ENCODE results near the gene COBL. TPM values are rescaled to one million over a fixed set of nuclear protein-coding genes. Genes with fewer than 3 reads are reported as not detected.

COBL gene
- total RNA-seq, 2 experiments from 2014 or later = not detected

GRCh38 chr7:51229620-51230323, 86.8 kb downstream of the COBL start:
- Mint-ChIP-seq H3K9me3 (ENCODE audit: insufficient read depth) (no peaks in the 10 kb centered on the region), H3K27ac (no peak overlapping the region), H3K36me3 (ENCODE audit: low read depth) (no peaks in the 10 kb centered on the region), H3K4me3 (no peak overlapping the region), H3K27me3 (ENCODE audit: low read depth) (no peaks in the 10 kb centered on the region), H3K4me1 (ENCODE audit: low read depth) (no peaks in the 10 kb centered on the region)
- ChIA-PET POLR2A (no interaction called here), CTCF (no interaction called here)
- DNase-seq (no peak), ATAC-seq (no peak)

DNA sequence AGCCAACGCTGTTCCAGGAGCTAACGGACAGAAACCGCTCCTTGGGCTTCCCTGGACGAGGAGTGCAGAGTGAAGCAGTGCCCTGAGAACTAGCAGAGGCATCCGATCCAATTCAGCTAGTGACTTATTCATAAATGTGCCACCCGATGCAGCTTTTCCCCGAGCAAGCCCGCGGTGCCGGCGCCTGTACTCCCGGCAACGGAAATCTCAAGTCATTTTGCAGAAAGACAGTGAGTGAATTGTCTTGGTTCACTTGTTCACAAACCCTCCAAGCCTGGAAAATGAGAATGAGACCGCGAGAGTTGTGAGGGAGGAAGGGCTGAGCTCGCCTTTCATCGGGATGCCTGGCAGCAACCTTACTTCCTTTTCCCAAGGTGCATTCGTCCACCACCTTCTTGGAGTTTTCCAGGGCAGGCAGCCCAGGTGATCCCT, 87.5 kb downstream of the COBL start:
- ChIA-PET POLR2A (no interaction called here), CTCF (no interaction called here)
- no peak overlapping the region for H3K27ac Mint-ChIP-seq
- no peak for DNase-seq
- H3K9me3 Mint-ChIP-seq (ENCODE audit: insufficient read depth) = no peaks in the 10 kb centered on the region
- H3K4me1 Mint-ChIP-seq (ENCODE audit: low read depth) = no peaks in the 10 kb centered on the region
- H3K27me3 Mint-ChIP-seq (ENCODE audit: low read depth) = no peaks in the 10 kb centered on the region
- H3K4me3 Mint-ChIP-seq = no peak overlapping the region
- no peaks in the 10 kb centered on the region for H3K36me3 Mint-ChIP-seq (ENCODE audit: low read depth)
- ATAC-seq = no peak

DNA sequence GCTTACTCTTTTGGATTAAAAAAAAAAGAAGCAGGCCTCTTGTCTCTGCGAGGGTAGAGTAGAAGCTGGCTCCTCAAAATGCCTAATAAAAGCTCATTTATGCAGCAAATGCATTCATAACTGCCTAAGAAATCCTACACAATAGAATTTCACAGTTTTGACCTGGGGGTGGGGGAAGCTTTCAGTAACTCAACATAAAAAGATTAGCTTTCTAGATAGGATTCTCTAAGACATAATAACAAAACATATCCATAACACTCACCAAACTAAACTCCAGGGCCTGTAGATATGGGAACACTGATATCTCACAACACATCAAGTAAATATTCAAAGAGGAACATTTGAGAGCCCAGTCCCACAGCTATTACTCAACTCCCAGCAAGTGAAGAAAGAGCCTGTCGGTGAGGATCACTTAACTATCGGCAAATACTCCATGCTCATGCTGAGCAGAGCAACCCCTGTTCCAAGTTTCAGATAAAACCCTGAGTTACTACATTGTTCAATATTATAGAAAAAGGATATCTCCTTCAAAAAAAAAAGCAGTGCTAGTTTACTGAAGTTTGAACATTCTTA, 88.1 kb downstream of the COBL start:
- Mint-ChIP-seq H3K36me3 (ENCODE audit: low read depth) (no peaks in the 10 kb centered on the region), H3K27me3 (ENCODE audit: low read depth) (no peaks in the 10 kb centered on the region), H3K4me3 (no peak overlapping the region), H3K9me3 (ENCODE audit: insufficient read depth) (no peaks in the 10 kb centered on the region), H3K4me1 (ENCODE audit: low read depth) (no peaks in the 10 kb centered on the region), H3K27ac (no peak overlapping the region)
- POLR2A ChIA-PET = no interaction called here
- CTCF ChIA-PET = interaction anchor here (0.7 to 1.0 kb wide), 2 partner anchors 8 to 68 kb away, joined by 3 read pairs; no protein-coding TSS in a partner anchor
- DNase-seq (no peak), ATAC-seq (no peak)

DNA sequence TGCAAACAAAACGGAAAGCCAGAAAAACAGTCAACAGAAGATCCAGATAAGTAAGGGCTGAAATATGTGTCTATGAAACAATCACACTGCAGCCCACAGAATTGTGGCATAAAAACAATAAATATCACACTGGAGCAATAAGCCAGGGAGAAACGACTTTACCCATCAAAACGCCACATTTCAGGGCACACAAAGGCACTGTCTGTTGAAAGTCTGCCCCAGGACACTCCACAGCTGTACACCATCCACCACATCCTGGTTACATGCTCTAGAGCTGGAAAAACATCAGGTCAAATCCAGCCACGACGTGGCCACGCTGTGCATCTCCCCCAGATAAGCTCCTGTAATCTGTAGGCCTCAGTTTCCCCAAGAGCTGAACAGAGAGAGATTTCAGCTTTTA, 88.7 kb downstream of the COBL start:
- Mint-ChIP-seq H3K4me1 (ENCODE audit: low read depth) (no peaks in the 10 kb centered on the region), H3K27ac (no peak overlapping the region), H3K36me3 (ENCODE audit: low read depth) (no peaks in the 10 kb centered on the region), H3K9me3 (ENCODE audit: insufficient read depth) (no peaks in the 10 kb centered on the region), H3K27me3 (ENCODE audit: low read depth) (no peaks in the 10 kb centered on the region), H3K4me3 (no peak overlapping the region)
- ATAC-seq = no peak
- DNase-seq = no peak
- ChIA-PET POLR2A (no interaction called here), CTCF (interaction anchor here (1.0 kb wide), 1 partner anchor 67 kb away, joined by 3 read pairs; no protein-coding TSS in a partner anchor)

DNA sequence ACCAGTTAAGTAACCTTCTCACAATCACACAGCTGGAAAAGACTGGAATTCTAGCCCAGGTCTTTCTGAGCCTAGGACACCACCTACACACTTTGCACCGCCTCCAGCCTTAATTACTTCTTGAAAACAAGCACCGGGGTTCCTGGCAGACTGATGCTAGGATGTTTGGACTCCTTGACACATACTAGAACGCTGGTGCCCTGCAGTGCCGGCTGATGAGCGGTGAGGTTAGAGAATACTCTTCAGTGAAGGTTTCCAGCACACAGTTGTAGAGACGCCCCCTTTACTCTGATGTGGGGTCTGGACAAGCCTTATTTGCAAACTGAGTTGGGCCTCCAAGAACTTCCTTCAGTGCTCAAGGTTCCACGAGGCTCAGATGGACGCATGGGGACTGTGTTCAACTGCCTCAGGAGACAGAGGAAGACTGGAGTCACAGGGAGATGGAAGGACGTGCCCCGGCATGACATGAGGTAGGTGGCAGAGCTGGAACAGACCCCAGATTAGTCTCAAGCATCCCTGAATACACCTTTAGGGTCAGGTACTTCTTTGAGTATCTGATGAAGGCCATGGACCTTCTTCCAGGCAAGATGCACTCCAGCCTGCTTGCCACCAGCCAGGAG, 89.6 kb downstream of the COBL start:
- peak overlapping the region; percentile 11 for H3K27ac Mint-ChIP-seq
- DNase-seq = no peak
- H3K4me3 Mint-ChIP-seq = no peak overlapping the region
- H3K36me3 Mint-ChIP-seq (ENCODE audit: low read depth) = no peaks in the 10 kb centered on the region
- H3K9me3 Mint-ChIP-seq (ENCODE audit: insufficient read depth) = no peaks in the 10 kb centered on the region
- no peak for ATAC-seq
- H3K4me1 Mint-ChIP-seq (ENCODE audit: low read depth) = no peaks in the 10 kb centered on the region
- CTCF ChIA-PET = no interaction called here
- H3K27me3 Mint-ChIP-seq (ENCODE audit: low read depth) = no peaks in the 10 kb centered on the region
- POLR2A ChIA-PET = no interaction called here

DNA sequence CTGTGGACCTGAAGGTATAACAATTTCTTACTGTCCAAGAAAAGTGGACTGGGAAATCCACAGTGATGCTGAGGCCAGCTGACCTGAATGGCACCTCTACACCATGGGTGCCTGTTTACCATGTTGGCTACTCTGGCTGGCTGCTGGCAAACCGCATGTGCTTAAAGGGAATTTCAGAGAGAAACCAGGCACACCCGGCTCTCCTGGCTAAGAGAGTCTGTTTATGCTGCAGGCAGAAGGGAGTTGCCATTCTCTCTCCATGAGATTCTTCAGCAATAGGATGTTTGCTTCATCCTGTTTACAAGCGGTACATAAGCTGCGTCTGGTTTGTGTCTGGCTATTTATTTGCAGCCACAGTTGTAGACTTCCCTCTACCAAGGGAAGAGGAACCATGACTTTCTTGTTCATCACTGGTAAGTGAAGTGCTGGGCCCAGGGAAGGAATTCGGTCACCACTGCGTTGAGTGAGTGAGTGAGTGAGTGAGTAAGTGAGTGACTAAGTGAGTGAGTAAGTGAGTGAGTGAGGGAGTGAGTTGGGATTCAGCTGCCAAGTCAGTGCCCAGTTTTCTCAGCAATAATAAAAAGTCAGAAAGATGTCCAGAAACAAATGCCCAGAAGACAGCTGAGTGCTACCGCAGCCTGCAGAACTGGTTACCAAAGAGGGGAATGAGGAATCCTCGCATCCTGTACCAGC, 90.4 kb downstream of the COBL start:
- H3K4me1 Mint-ChIP-seq (ENCODE audit: low read depth) = no peaks in the 10 kb centered on the region
- no peaks in the 10 kb centered on the region for H3K9me3 Mint-ChIP-seq (ENCODE audit: insufficient read depth)
- CTCF ChIA-PET = no interaction called here
- DNase-seq (no peak), ATAC-seq (no peak)
- POLR2A ChIA-PET = no interaction called here
- no peak overlapping the region for H3K27ac Mint-ChIP-seq
- H3K36me3 Mint-ChIP-seq (ENCODE audit: low read depth) = no peaks in the 10 kb centered on the region
- no peak overlapping the region for H3K4me3 Mint-ChIP-seq
- H3K27me3 Mint-ChIP-seq (ENCODE audit: low read depth) = no peaks in the 10 kb centered on the region

- no peaks in the 10 kb centered on the region for H3K36me3 Mint-ChIP-seq (ENCODE audit: low read depth)
- POLR2A ChIA-PET = no interaction called here
- H3K4me3 Mint-ChIP-seq = no peak overlapping the region
- H3K9me3 Mint-ChIP-seq (ENCODE audit: insufficient read depth) = no peaks in the 10 kb centered on the region
- H3K4me1 Mint-ChIP-seq (ENCODE audit: low read depth) = no peaks in the 10 kb centered on the region
- H3K27ac Mint-ChIP-seq = no peak overlapping the region
- ATAC-seq (no peak), DNase-seq (no peak)
- CTCF ChIA-PET = no interaction called here
- no peaks in the 10 kb centered on the region for H3K27me3 Mint-ChIP-seq (ENCODE audit: low read depth)
These were observed 91.6 kb downstream of the COBL start for GRCh38 chr7:51224811-51225595.

GRCh38 chr7:51223505-51223904, 93.1 kb downstream of the COBL start:
- Mint-ChIP-seq H3K4me1 (ENCODE audit: low read depth) (no peaks in the 10 kb centered on the region), H3K36me3 (ENCODE audit: low read depth) (no peaks in the 10 kb centered on the region), H3K27ac (no peak overlapping the region), H3K9me3 (ENCODE audit: insufficient read depth) (no peaks in the 10 kb centered on the region), H3K27me3 (ENCODE audit: low read depth) (no peaks in the 10 kb centered on the region), H3K4me3 (no peak overlapping the region)
- POLR2A ChIA-PET = no interaction called here
- no peak for ATAC-seq
- DNase-seq = no peak
- CTCF ChIA-PET = no interaction called here

DNA sequence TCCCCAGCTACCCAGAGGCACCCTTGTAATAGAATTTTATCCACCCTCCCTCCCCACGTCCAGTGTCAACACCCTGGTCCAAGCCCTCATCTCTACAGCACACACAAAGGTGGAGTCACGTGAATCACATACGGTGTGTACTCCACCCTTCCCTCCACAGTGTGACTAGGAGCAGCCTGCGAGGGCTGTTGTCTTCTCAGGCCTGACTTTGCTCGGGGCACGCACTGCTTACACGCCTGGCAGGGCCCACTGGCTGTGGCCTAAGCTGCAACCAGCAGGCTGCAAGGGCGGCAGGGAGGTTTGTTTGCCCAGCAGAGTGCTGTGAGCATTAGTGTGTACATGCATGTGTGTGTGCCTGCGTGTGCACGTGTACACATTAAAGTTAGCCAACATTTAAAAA, 93.7 kb downstream of the COBL start:
- Mint-ChIP-seq H3K27me3 (ENCODE audit: low read depth) (no peaks in the 10 kb centered on the region), H3K4me1 (ENCODE audit: low read depth) (no peaks in the 10 kb centered on the region), H3K9me3 (ENCODE audit: insufficient read depth) (no peaks in the 10 kb centered on the region), H3K36me3 (ENCODE audit: low read depth) (no peaks in the 10 kb centered on the region), H3K4me3 (no peak overlapping the region), H3K27ac (no peak overlapping the region)
- POLR2A ChIA-PET = no interaction called here
- ATAC-seq = no peak
- DNase-seq = no peak
- CTCF ChIA-PET = no interaction called here

GRCh38 chr7:51220226-51220625, 96.4 kb downstream of the COBL start:
- Mint-ChIP-seq H3K4me1 (ENCODE audit: low read depth) (no peaks in the 10 kb centered on the region), H3K36me3 (ENCODE audit: low read depth) (no peaks in the 10 kb centered on the region), H3K27ac (no peak overlapping the region), H3K9me3 (ENCODE audit: insufficient read depth) (no peaks in the 10 kb centered on the region), H3K4me3 (no peak overlapping the region), H3K27me3 (ENCODE audit: low read depth) (no peaks in the 10 kb centered on the region)
- CTCF ChIA-PET = no interaction called here
- DNase-seq (no peak), ATAC-seq (no peak)
- POLR2A ChIA-PET = no interaction called here

DNA sequence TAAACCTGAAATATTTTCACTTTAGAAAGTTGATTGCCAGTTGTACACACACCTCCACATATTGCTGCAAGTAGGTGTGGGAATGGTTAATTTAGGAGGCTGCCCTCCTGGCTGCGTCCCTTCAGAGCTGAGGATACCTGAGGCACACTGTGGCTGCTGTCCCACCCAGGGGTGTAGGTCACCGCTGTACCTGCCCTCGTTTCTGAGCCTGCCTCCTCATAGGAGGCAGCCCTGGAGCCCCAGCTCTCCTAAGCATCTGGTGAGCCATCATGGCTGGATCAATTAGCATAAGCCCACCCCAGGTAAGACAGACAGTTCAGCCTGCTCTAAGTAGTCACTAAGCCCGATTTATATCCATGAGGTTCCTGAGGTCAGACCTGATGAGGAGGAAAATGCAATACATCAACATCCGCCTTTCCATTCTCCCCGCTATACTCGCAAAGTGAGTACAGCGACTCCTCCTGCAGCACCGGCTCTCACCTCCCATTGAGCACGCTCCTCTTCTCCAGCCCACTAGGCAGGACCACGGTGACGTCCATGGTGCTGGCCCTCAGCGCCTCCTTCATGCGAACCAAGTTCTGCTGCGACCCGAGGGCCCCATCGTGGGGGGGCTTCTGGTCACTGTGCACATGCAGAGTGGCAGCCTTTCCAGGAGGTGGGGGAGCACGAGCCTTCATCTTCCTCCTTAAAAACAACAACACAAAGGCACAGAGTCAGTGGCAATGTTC, 97.2 kb downstream of the COBL start:
- no peak overlapping the region for H3K4me3 Mint-ChIP-seq
- no peaks in the 10 kb centered on the region for H3K4me1 Mint-ChIP-seq (ENCODE audit: low read depth)
- H3K9me3 Mint-ChIP-seq (ENCODE audit: insufficient read depth) = no peaks in the 10 kb centered on the region
- DNase-seq (no peak), ATAC-seq (no peak)
- H3K27me3 Mint-ChIP-seq (ENCODE audit: low read depth) = no peaks in the 10 kb centered on the region
- no peaks in the 10 kb centered on the region for H3K36me3 Mint-ChIP-seq (ENCODE audit: low read depth)
- POLR2A ChIA-PET = no interaction called here
- no peak overlapping the region for H3K27ac Mint-ChIP-seq
- CTCF ChIA-PET = no interaction called here

All from activated CD8-positive, alpha-beta T cell treated with anti-CD3 and anti-CD28 coated beads, Interleukin-2, amount 10 ng/mL, durations not matched to agents 7 days and 5 days (primary cell).